Keratinocyte (primary cell): ENCODE data around the gene EPHB1. TPM values are rescaled to one million over a fixed set of nuclear protein-coding genes. Genes with fewer than 3 reads are reported as not detected.

ENCODE experiments used
- DNase-seq: peaks from one replicate; pipeline ENCODE4 v3.0.0-alpha.2; 2011; ENCODE audit warnings: low read depth, missing footprints, low spot score
- FAIRE-seq: peaks from 2 replicates; lab custom pipeline; 2011; peaks lifted over from hg19 to GRCh38; lab: Jason Lieb, UNC
- H2AFZ ChIP-seq: 2 replicates; pipeline ENCODE4 v1.6.0; 2012; ENCODE audit warnings: low read length, control low read depth, inconsistent platforms; ENCODE audit not compliant: control insufficient read depth
- H3K27ac ChIP-seq: 2 replicates; pipeline ENCODE4 v1.5.1; 2011; ENCODE audit warnings: low read length; ENCODE audit not compliant: control insufficient read depth, insufficient read depth
- H3K27me3 ChIP-seq: 3 replicates; pipeline ENCODE4 v1.6.0; 2011; ENCODE audit warnings: low read length; ENCODE audit not compliant: control insufficient read depth, insufficient read depth; ENCODE audit errors: extremely low read depth
- H3K36me3 ChIP-seq, 2 experiments: 2 replicates in 1 of 2; 3 replicates in 1 of 2; pipeline ENCODE4 v1.5.1; 2011; ENCODE audit warnings: low read length in 2 of 2, mild to moderate bottlenecking in 1 of 2; ENCODE audit not compliant: control insufficient read depth in 2 of 2, insufficient read depth in 2 of 2; ENCODE audit errors: extremely low read depth in 1 of 2
- H3K4me1 ChIP-seq: 3 replicates; pipeline ENCODE4 v1.5.1; 2011; ENCODE audit warnings: low read length; ENCODE audit not compliant: control insufficient read depth, insufficient read depth; ENCODE audit errors: extremely low read depth
- H3K4me2 ChIP-seq: 3 replicates; pipeline ENCODE4 v1.6.0; 2011; ENCODE audit warnings: low read depth, low read length; ENCODE audit not compliant: control insufficient read depth, insufficient read depth; ENCODE audit errors: extremely low read depth
- H3K4me3 ChIP-seq, 3 experiments: fragments of 200-600 bp in 1 of 3; sonication (generic) in 1 of 3; 2 replicates in 2 of 3; 3 replicates in 1 of 3; pipeline ENCODE4 v1.5.1; 2011 to 2016; ENCODE audit warnings: low read length in 3 of 3, mild to moderate bottlenecking in 3 of 3, control low read depth in 2 of 3, inconsistent platforms in 1 of 3, low read depth in 1 of 3, mixed read lengths in 1 of 3, mixed run types in 1 of 3, moderate library complexity in 1 of 3; ENCODE audit not compliant: control insufficient read depth in 2 of 3, insufficient read depth in 2 of 3; ENCODE audit errors: extremely low read depth in 1 of 3
- H3K79me2 ChIP-seq: 2 replicates; pipeline ENCODE4 v1.6.0; 2012; ENCODE audit warnings: low read length; ENCODE audit not compliant: control insufficient read depth, insufficient read depth
- H3K9ac ChIP-seq: 3 replicates; pipeline ENCODE4 v1.6.0; 2011; ENCODE audit warnings: low read length; ENCODE audit not compliant: control insufficient read depth, insufficient read depth; ENCODE audit errors: extremely low read depth
- H3K9me1 ChIP-seq: 3 replicates; pipeline ENCODE4 v1.6.0; 2011; ENCODE audit warnings: low read length; ENCODE audit not compliant: control insufficient read depth, insufficient read depth; ENCODE audit errors: extremely low read depth
- H3K9me3 ChIP-seq: 2 replicates; pipeline ENCODE4 v1.5.1; 2012; ENCODE audit warnings: low read depth, low read length; ENCODE audit not compliant: control insufficient read depth
- H4K20me1 ChIP-seq: 3 replicates; pipeline ENCODE4 v1.6.0; 2011; ENCODE audit warnings: low read length; ENCODE audit not compliant: control insufficient read depth, insufficient read depth; ENCODE audit errors: extremely low read depth
- CTCF ChIP-seq, 3 experiments: IDR thresholded peaks in 1 of 3; conservative IDR thresholded peaks in 1 of 3; optimal IDR thresholded peaks in 1 of 3; 2 replicates in 2 of 3; 3 replicates in 1 of 3; pipeline versions ENCODE3 to v1.5.1; 2011; ENCODE audit warnings: low read length in 3 of 3, mild to moderate bottlenecking in 3 of 3, moderate library complexity in 2 of 3, control low read depth in 1 of 3, inconsistent platforms in 1 of 3; ENCODE audit not compliant: insufficient read depth in 2 of 3; ENCODE audit errors: extremely low read depth in 1 of 3
- EZH2 ChIP-seq: IDR thresholded peaks from one replicate; pipeline ENCODE4 v1.6.1; 2012; ENCODE audit warnings: inconsistent platforms, mild to moderate bottlenecking, low read length, moderate library complexity
- dilution Hi-C: fragments of 300-500 bp; cut with MboI; formaldehyde crosslinking; loops from one replicate; pipeline ENCODE4 v1.7.0; 2020; ENCODE audit warnings: low sequenced_read_pairs; ENCODE audit not compliant: extremely low pct_ligation_motif_present
- polyA plus RNA-seq, 5 experiments: library from polyadenylated mRNA; depleted of rRNA in 3 of 5; stranded (reverse) in 3 of 5; stranded (forward) in 1 of 5; unstranded in 1 of 5; fragments of >200 nt; gene quantifications; 1 replicate in 1 of 5; 2 replicates in 3 of 5; 3 replicates in 1 of 5; pipeline versions ENCODE4 v1.2.1 to v1.2.3, GENCODE V29; 2011 to 2012; ENCODE audit warnings: missing spikeins in 2 of 5, low read depth in 1 of 5, low replicate concordance in 1 of 5

Gene EPHB1
- polyA plus RNA-seq, 1 donor (not counting 4 experiments of a cell fraction or from before 2014, with no cell fraction given) = 0.01 TPM

GRCh38 chr3:134991003-134991402 lies 195.9 kb downstream of the EPHB1 start:
- no peak for FAIRE-seq
- TF ChIP-seq EZH2 = no peak
- TF ChIP-seq CTCF (optimal IDR thresholded peaks at IDR 0.05 in 1 of 3, IDR thresholded peaks at IDR 0.05 in 1 of 3, conservative IDR thresholded peaks at IDR 0.05 in 1 of 3; ENCODE audit: extremely low read depth in 1 of 3, insufficient read depth in 2 of 3, low read length in 3 of 3) = no peak
- no peak overlapping the region for H3K4me3 ChIP-seq

GRCh38 chr3:134991472-134992010 lies 196.5 kb downstream of the EPHB1 start:
- no peak overlapping the region for H2AFZ ChIP-seq
- no peaks in the 10 kb centered on the region for H3K9me1 ChIP-seq
- no peaks in the 10 kb centered on the region for H3K9me3 ChIP-seq
- no peak overlapping the region for H3K27ac ChIP-seq
- FAIRE-seq = no peak
- H3K79me2 ChIP-seq = no peaks in the 10 kb centered on the region
- TF ChIP-seq EZH2 (no peak), CTCF (optimal IDR thresholded peaks at IDR 0.05 in 1 of 3, IDR thresholded peaks at IDR 0.05 in 1 of 3, conservative IDR thresholded peaks at IDR 0.05 in 1 of 3; ENCODE audit: extremely low read depth in 1 of 3, insufficient read depth in 2 of 3, low read length in 3 of 3) (no peak)
- no peak overlapping the region for H3K4me3 ChIP-seq
- no peaks in the 10 kb centered on the region for H3K36me3 ChIP-seq
- no peaks in the 10 kb centered on the region for H4K20me1 ChIP-seq
- no peaks in the 10 kb centered on the region for H3K4me1 ChIP-seq
- no peak overlapping the region for H3K9ac ChIP-seq
- DNase-seq = no peak
- H3K4me2 ChIP-seq = no peak overlapping the region
- dilution Hi-C loops = no loop called here
- no peaks in the 10 kb centered on the region for H3K27me3 ChIP-seq

More at GRCh38 chr3:134991003-134991402, 195.9 kb downstream of the EPHB1 start:
- Histone ChIP-seq H3K4me2 (no peak overlapping the region), H3K27ac (no peak overlapping the region), H2AFZ (no peak overlapping the region), H3K4me1 (no peaks in the 10 kb centered on the region), H3K79me2 (no peaks in the 10 kb centered on the region), H3K27me3 (no peaks in the 10 kb centered on the region), H3K9me3 (no peaks in the 10 kb centered on the region), H3K9me1 (no peaks in the 10 kb centered on the region), H4K20me1 (no peaks in the 10 kb centered on the region), H3K9ac (no peak overlapping the region), H3K36me3 (no peaks in the 10 kb centered on the region)
- no peak for DNase-seq
- dilution Hi-C loops = no loop called here
